H1 (cell line): ENCODE results near the gene RNF32. TPM values are rescaled to one million over a fixed set of nuclear protein-coding genes. Genes with fewer than 3 reads are reported as not detected.

Source experiments
- ASH2L ChIP-seq: fragments of 200-600, 300-600 bp; sonication (generic); IDR thresholded peaks from one replicate; pipeline ENCODE4 v1.7.1; 2017; ENCODE audit warnings: low read length
- BCL11A ChIP-seq, 2 experiments: IDR thresholded peaks; one replicate each; pipeline ENCODE4 v1.6.1; 2011; ENCODE audit warnings: low read depth in 2 of 2, low read length in 2 of 2, mild to moderate bottlenecking in 2 of 2
- CTBP2 ChIP-seq: IDR thresholded peaks from 2 replicates; pipeline ENCODE4 v1.7.0; 2011; ENCODE audit warnings: borderline replicate concordance, mild to moderate bottlenecking, moderate library complexity, mixed read lengths, low read length; ENCODE audit not compliant: insufficient read depth, insufficient read length
- EGR1 ChIP-seq: IDR thresholded peaks from 2 replicates; pipeline ENCODE4 v1.6.1; 2011; ENCODE audit warnings: low read depth, low read length, borderline replicate concordance
- HDAC6 ChIP-seq: IDR thresholded peaks from one replicate; pipeline ENCODE4 v1.7.1; 2012; ENCODE audit warnings: low read depth, mild to moderate bottlenecking, inconsistent platforms, low read length, moderate library complexity
- MAX ChIP-seq: IDR thresholded peaks from 2 replicates; pipeline ENCODE4 v1.6.1; 2012; ENCODE audit warnings: inconsistent platforms
- SIRT6 ChIP-seq: IDR thresholded peaks from one replicate; pipeline ENCODE4 v1.7.1; 2012; ENCODE audit warnings: low read length, inconsistent platforms
- SP4 ChIP-seq: IDR thresholded peaks from 2 replicates; pipeline ENCODE4 v1.6.1; 2012; ENCODE audit warnings: low read length, inconsistent platforms
- SUZ12 ChIP-seq: fragments of 200-600 bp; sonication (generic); IDR thresholded peaks from 2 replicates; pipeline ENCODE4 v1.6.1; 2012; ENCODE audit warnings: mild to moderate bottlenecking, inconsistent platforms, low read length, moderate library complexity, mixed read lengths
- TCF12 ChIP-seq: IDR thresholded peaks from 2 replicates; pipeline ENCODE4 v1.6.1; 2011; ENCODE audit warnings: low read depth, mild to moderate bottlenecking, low read length
- YY1 ChIP-seq: IDR thresholded peaks from 2 replicates; pipeline ENCODE4 v1.6.1; 2011; ENCODE audit warnings: low read depth, mild to moderate bottlenecking, low read length
- ZNF274 ChIP-seq: IDR thresholded peaks from 2 replicates; pipeline ENCODE4 v1.7.0; 2012; ENCODE audit warnings: low read length, borderline replicate concordance; ENCODE audit errors: extremely low read depth
- polyA plus RNA-seq, 7 experiments: library from polyadenylated mRNA; depleted of rRNA in 3 of 7; stranded (reverse) in 5 of 7; unstranded in 2 of 7; fragments of >200 nt in 5 of 7; fragments of 200-250 nt in 2 of 7; gene quantifications; 1 replicate in 5 of 7; 2 replicates in 1 of 7; 4 replicates in 1 of 7; pipeline versions ENCODE4 v1.2.1 to v1.2.3, GENCODE V29; 2011 to 2013; ENCODE audit warnings: missing spikeins in 2 of 7, mixed read lengths in 2 of 7
- total RNA-seq: library from RNA; stranded (reverse); fragmentation: NEBNext Ultra II Directional; extraction: Animal tissue kit (Norgen Biotek cat#: 25700); gene quantifications from 2 replicates; pipeline ENCODE4 v1.2.1, GENCODE V29; 2021
- TF ChIP-seq, protein P1 (sequence below): fragments of 300-600 bp; sonication (generic); IDR thresholded peaks from 2 replicates; pipeline ENCODE4 v1.7.1; 2012; ENCODE audit warnings: low read length, moderate library complexity, mild to moderate bottlenecking, inconsistent platforms; ENCODE audit not compliant: insufficient replicate concordance

The RNF32 gene
- total and polyA plus RNA-seq, 2 of the 8 experiments (the other 6 are each of a cell fraction or from before 2014, with no cell fraction given) = 0.48 to 1.2 TPM

- TF ChIP-seq, protein P1, sequence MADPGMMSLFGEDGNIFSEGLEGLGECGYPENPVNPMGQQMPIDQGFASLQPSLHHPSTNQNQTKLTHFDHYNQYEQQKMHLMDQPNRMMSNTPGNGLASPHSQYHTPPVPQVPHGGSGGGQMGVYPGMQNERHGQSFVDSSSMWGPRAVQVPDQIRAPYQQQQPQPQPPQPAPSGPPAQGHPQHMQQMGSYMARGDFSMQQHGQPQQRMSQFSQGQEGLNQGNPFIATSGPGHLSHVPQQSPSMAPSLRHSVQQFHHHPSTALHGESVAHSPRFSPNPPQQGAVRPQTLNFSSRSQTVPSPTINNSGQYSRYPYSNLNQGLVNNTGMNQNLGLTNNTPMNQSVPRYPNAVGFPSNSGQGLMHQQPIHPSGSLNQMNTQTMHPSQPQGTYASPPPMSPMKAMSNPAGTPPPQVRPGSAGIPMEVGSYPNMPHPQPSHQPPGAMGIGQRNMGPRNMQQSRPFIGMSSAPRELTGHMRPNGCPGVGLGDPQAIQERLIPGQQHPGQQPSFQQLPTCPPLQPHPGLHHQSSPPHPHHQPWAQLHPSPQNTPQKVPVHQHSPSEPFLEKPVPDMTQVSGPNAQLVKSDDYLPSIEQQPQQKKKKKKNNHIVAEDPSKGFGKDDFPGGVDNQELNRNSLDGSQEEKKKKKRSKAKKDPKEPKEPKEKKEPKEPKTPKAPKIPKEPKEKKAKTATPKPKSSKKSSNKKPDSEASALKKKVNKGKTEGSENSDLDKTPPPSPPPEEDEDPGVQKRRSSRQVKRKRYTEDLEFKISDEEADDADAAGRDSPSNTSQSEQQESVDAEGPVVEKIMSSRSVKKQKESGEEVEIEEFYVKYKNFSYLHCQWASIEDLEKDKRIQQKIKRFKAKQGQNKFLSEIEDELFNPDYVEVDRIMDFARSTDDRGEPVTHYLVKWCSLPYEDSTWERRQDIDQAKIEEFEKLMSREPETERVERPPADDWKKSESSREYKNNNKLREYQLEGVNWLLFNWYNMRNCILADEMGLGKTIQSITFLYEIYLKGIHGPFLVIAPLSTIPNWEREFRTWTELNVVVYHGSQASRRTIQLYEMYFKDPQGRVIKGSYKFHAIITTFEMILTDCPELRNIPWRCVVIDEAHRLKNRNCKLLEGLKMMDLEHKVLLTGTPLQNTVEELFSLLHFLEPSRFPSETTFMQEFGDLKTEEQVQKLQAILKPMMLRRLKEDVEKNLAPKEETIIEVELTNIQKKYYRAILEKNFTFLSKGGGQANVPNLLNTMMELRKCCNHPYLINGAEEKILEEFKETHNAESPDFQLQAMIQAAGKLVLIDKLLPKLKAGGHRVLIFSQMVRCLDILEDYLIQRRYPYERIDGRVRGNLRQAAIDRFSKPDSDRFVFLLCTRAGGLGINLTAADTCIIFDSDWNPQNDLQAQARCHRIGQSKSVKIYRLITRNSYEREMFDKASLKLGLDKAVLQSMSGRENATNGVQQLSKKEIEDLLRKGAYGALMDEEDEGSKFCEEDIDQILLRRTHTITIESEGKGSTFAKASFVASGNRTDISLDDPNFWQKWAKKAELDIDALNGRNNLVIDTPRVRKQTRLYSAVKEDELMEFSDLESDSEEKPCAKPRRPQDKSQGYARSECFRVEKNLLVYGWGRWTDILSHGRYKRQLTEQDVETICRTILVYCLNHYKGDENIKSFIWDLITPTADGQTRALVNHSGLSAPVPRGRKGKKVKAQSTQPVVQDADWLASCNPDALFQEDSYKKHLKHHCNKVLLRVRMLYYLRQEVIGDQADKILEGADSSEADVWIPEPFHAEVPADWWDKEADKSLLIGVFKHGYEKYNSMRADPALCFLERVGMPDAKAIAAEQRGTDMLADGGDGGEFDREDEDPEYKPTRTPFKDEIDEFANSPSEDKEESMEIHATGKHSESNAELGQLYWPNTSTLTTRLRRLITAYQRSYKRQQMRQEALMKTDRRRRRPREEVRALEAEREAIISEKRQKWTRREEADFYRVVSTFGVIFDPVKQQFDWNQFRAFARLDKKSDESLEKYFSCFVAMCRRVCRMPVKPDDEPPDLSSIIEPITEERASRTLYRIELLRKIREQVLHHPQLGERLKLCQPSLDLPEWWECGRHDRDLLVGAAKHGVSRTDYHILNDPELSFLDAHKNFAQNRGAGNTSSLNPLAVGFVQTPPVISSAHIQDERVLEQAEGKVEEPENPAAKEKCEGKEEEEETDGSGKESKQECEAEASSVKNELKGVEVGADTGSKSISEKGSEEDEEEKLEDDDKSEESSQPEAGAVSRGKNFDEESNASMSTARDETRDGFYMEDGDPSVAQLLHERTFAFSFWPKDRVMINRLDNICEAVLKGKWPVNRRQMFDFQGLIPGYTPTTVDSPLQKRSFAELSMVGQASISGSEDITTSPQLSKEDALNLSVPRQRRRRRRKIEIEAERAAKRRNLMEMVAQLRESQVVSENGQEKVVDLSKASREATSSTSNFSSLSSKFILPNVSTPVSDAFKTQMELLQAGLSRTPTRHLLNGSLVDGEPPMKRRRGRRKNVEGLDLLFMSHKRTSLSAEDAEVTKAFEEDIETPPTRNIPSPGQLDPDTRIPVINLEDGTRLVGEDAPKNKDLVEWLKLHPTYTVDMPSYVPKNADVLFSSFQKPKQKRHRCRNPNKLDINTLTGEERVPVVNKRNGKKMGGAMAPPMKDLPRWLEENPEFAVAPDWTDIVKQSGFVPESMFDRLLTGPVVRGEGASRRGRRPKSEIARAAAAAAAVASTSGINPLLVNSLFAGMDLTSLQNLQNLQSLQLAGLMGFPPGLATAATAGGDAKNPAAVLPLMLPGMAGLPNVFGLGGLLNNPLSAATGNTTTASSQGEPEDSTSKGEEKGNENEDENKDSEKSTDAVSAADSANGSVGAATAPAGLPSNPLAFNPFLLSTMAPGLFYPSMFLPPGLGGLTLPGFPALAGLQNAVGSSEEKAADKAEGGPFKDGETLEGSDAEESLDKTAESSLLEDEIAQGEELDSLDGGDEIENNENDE = no peak
- no peak for TF ChIP-seq SUZ12
- no peak for TF ChIP-seq TCF12
- no peak for TF ChIP-seq ASH2L
- no peak for TF ChIP-seq SIRT6
- no peak for TF ChIP-seq BCL11A (IDR thresholded peaks at IDR 0.05; ENCODE audit: low read depth in 2 of 2, low read length in 2 of 2)
- TF ChIP-seq MAX = no peak
- no peak for TF ChIP-seq SP4
- no peak for TF ChIP-seq CTBP2
- TF ChIP-seq HDAC6 = no peak
- TF ChIP-seq EGR1 = no peak
- no peak for TF ChIP-seq ZNF274
- TF ChIP-seq YY1 = no peak
Observed at GRCh38 chr7:156603011-156603410, 37.6 kb upstream of the RNF32 start (continued).
